CD4-positive, alpha-beta T cell treated with Interferon gamma for 1 hour (primary cell): ENCODE data around the gene MTHFD2.
"Not testable (repeated sequence)": the region's sequence is repeated elsewhere in the genome, so short reads cannot be mapped to it uniquely, and the experiment has no call there.

ENCODE experiments used
- DNase-seq: peaks from one replicate; pipeline ENCODE4 v3.0.0-alpha.2; 2020

MTHFD2 gene

DNA sequence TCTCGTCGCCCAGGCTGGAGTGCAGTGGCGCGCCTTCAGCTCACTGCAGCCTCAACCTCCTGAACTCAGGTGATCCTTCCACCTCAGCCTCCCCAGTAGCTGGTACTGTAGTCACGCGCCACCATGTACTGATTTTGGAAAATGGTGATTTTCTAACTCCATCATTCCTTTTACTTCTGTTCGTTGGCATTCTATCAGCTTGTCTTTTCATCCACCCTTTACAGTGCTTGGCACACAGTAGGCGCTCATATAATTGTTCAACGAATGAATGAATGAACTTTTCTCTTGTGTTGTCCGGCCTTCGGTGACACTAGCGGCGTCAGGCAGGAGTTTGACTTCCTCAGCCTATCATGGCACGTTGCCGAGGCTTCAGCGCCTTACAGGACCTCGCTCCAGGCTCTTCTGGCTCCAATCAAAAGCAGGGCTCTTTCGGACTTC, 373 bp upstream of the MTHFD2 start:
- DNase-seq = no peak

DNA sequence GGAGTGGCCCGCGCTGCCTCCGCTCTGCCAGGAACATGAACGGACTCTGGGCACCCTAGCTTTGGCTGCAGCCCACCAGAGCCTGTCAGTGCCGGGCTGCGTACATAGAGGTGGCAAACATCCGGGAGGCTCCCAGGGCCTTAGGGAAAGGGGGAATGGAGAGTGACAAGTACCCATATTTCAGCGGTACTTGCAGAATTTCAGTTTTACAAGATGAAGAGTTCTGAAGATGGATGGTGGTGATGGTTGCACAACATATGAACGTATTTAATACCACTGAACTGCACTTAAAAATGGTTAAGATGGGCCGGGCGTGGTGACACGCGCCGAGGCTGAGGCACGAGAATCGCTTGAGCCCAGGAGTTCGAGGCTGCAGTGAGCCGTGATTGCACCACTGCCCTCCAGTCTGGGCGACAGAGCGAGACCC, 873 bp downstream of the MTHFD2 start:
- peak; percentile 9 for DNase-seq

DNA sequence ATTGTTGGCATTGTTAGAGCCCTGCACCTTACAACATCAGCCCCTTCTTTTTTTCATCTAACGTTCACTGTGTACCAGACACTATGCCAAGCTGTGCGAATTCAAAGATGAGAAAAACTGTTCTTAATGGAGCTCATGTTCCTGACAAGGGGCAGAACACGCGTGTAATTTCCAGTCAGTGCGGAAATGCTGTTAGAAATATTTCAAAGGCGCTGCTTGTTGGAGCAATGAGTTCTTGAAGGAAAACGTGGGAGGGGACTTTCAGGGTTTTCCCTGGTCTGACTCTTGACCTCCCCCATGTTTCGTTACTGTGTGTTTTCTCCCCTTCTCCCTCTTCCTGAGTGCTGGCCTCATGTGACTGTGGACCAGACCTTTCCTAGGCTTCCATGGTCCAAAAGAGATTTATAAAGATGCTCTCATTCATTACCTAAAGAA, 1.5 kb downstream of the MTHFD2 start:
- DNase-seq = no peak

DNA sequence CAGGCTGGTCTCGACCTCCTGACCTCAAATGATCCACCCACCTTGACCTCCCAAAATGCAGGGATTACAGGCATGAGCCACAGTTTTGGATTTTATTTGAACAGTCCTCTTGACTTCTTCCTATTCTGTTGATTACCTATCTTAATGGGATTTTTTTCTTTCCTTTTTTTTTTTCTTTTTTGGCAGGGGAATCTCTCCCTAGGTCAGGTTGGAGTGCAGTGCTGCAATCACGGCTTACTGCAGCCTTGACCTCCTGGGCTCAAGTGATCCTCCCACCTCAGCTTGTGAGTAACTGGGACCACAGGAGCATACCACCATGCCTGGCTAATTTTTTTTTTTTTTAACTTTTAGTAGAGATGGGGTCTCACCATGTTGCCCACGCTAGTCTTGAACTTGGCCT, 2.8 kb downstream of the MTHFD2 start:
- no peak for DNase-seq

DNA sequence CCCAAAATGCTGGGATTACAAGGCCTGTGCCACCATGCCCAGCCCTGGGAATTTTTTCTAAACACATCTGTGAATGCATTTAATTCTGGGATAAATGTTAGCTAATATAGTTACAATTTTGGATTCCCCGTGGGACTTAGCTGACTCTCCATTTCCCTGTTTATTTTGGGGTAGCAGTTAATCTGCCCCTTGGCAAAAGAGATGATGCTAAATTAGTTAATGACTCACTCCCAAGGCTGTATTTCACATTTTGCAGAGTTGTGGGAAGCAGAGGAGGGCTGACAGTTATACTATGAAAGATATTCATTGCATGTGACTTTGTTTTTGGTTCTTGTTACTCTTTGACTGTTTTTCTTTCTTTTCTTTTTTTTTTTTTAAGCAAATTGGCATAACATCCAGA, 3.2 kb downstream of the MTHFD2 start:
- DNase-seq = no peak

- no peak for DNase-seq
Measured at GRCh38 chr2:74204436-74204835, 6.0 kb downstream of the MTHFD2 start.

DNA sequence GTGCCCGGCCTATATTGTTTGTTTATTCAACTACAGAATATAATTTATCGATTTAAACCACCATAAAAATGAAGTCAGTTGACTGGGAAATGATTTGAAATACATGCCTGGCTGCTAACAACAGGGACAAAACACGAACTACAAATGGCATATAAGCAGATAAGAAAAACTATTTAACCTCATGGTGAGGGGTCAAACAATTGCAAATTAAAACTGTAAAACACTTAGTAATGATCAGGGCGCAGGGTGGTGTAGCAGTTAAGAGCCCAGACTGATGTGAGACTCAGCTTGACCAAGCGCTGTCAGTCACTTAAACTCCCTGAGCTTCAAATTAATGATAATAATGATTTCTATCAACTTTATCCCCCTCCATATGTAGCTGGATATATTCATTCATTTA, 6.7 kb downstream of the MTHFD2 start:
- no peak for DNase-seq

- peak; percentile 20 for DNase-seq
Measured at GRCh38 chr2:74205596-74205995, 7.2 kb downstream of the MTHFD2 start.

- peak; percentile 62 for DNase-seq
Measured at GRCh38 chr2:74206180-74206688, 7.8 kb downstream of the MTHFD2 start.

GRCh38 chr2:74212702-74213410, 14.4 kb downstream of the MTHFD2 start:
- no peak for DNase-seq

DNA sequence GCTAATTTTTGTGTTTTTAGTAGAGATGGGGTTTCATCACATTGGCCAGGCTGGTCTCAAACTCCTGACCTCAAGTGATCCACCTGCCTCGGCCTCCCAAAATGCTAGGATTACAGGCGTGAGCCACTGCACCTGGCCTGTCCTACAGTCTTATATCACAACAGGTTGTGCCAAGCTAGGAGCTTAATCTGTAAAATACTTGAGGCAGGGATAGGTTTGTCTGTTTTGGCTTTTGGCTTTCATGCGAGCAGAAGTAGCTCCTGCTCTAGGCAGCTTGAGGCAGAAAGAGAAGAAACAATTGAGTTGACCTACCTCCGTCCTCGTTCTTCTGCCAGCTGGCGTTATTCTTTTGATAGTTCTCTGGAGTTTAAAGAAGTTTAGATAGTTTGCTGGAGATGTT, 17.4 kb downstream of the MTHFD2 start:
- not testable (repeated sequence) for DNase-seq

DNA sequence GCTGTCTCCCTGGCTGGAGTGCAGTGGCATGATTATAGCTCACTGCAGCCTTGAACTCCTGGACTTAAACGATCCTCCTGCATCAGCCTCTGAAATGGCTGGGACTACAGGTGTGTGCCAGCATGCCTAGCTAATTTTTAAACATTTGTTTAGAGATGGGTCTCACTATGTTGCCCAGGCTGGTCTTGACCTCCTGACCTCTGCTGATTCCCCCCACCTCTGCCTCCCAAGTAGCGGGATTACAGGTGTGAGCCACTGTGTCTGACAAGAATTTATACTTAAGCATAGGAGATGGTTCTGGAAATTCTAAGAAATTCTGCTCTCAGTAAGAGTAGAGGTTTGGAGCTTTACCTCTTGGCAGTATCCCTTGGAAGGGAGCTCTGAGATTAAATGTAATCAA, 18.2 kb downstream of the MTHFD2 start:
- no peak for DNase-seq

- no peak for DNase-seq
Measured at GRCh38 chr2:74219846-74220486, 21.6 kb downstream of the MTHFD2 start.

- DNase-seq = no peak
Measured at GRCh38 chr2:74221091-74221490, 22.7 kb downstream of the MTHFD2 start.

- DNase-seq = no peak
Measured at GRCh38 chr2:74221604-74222299, 23.3 kb downstream of the MTHFD2 start.

DNA sequence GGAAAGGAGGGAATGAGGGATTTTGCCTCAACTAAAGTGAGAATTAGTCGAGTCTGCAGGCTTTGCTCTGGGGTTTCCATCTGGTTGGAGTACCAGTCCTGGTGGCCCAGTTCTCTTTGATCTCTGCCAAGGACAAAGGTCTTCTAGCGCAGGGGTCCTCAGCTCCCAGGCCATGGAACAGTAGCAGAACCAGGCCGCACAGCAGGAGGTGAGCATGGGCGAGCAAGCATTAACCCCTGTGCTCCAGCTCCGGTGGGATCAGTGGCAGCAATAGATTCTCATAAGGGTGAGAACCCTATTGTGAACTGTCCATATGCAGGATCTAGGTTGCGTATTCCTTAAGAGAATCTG, 23.9 kb downstream of the MTHFD2 start:
- no peak for DNase-seq

- no peak for DNase-seq
Measured at GRCh38 chr2:74223941-74224770, 25.7 kb downstream of the MTHFD2 start.

GRCh38 chr2:74225698-74226459, 27.5 kb downstream of the MTHFD2 start:
- no peak for DNase-seq

- DNase-seq = no peak
Measured at GRCh38 chr2:74226648-74227213, 28.3 kb downstream of the MTHFD2 start.

- DNase-seq = no peak
Measured at GRCh38 chr2:74227646-74228045, 29.2 kb downstream of the MTHFD2 start.

DNA sequence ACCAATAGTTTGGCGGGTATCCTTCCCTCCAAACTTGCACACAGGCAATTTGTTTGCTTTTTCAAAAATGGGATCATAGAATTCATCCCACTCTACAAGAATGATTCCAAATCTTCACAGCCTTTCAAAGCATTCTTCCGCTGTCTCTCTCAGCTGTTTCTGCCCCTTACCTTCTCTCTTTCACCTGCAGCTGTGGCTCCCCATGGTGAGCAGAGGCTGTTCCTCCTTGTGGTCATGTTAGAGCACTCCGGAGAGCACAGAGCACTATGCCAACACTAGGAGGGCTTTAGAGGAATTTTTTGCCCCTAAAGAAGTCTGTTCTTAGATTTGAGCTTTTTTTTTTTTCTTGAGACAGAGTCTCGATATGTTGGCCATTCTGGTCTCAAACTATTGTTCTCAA, 30.4 kb downstream of the MTHFD2 start:
- DNase-seq = no peak

- DNase-seq = not testable (repeated sequence)
Measured at GRCh38 chr2:74229865-74230264, 31.4 kb downstream of the MTHFD2 start.
